SK-N-SH treated with all-trans-retinoic acid at 6 μM for 48 hours (cell line): Measurements from ENCODE around the gene CEP290.

Experiments used
- TCF4 ChIP-seq: fragments of 250-450 bp; sonication (Bioruptor Pico); IDR thresholded peaks from 2 replicates; pipeline ENCODE4 v1.8.0; 2021; ENCODE audit warnings: mild to moderate bottlenecking, moderate library complexity, borderline replicate concordance
- TSHZ2 ChIP-seq: fragments of 250-450 bp; sonication (Bioruptor Pico); IDR thresholded peaks from 2 replicates; pipeline ENCODE4 v1.5.0; 2020; ENCODE audit warnings: mild to moderate bottlenecking, moderate library complexity
- ZNF565 ChIP-seq: fragments of 450-650 bp; formaldehyde crosslinking; conservative IDR thresholded peaks from 2 replicates; pipeline ENCODE4 v1.5.0; 2020; ENCODE audit warnings: low read depth, mild to moderate bottlenecking, moderate library complexity
- TF ChIP-seq, protein P1 (sequence below): fragments of 250-450 bp; sonication (Bioruptor Pico); IDR thresholded peaks from 2 replicates; pipeline ENCODE4 v1.8.0; 2020; ENCODE audit warnings: mild to moderate bottlenecking, moderate library complexity, borderline replicate concordance

- TF ChIP-seq TSHZ2 (CRISPR knock-in tag) (no peak), ZNF565 (CRISPR knock-in tag) (no peak), TCF4 (CRISPR knock-in tag) (no peak)
- TF ChIP-seq, protein P1, sequence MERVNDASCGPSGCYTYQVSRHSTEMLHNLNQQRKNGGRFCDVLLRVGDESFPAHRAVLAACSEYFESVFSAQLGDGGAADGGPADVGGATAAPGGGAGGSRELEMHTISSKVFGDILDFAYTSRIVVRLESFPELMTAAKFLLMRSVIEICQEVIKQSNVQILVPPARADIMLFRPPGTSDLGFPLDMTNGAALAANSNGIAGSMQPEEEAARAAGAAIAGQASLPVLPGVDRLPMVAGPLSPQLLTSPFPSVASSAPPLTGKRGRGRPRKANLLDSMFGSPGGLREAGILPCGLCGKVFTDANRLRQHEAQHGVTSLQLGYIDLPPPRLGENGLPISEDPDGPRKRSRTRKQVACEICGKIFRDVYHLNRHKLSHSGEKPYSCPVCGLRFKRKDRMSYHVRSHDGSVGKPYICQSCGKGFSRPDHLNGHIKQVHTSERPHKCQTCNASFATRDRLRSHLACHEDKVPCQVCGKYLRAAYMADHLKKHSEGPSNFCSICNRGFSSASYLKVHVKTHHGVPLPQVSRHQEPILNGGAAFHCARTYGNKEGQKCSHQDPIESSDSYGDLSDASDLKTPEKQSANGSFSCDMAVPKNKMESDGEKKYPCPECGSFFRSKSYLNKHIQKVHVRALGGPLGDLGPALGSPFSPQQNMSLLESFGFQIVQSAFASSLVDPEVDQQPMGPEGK (CRISPR knock-in tag): no peak
These were observed 135.5 kb downstream of the CEP290 start for GRCh38 chr12:88006351-88006750.
